Left hindlimb (tissue), 1 donor: ENCODE measurements around the gene LUC7L3.
"Not testable (repeated sequence)": the region's sequence is repeated elsewhere in the genome, so short reads cannot be mapped to it uniquely, and the experiment has no call there.

Experiments used
- DNase-seq: peaks from one replicate; pipeline ENCODE4 v3.0.0-alpha.2; 2018

The LUC7L3 gene

GRCh38 chr17:50790618-50791017 is 71.2 kb downstream of the LUC7L3 start:
- no peak for DNase-seq

- no peak for DNase-seq
Observed at GRCh38 chr17:50792132-50792531, 72.7 kb downstream of the LUC7L3 start.

- DNase-seq: no peak
Observed at GRCh38 chr17:50793007-50793406, 73.6 kb downstream of the LUC7L3 start.

- no peak for DNase-seq
Observed at GRCh38 chr17:50794361-50794760, 75.0 kb downstream of the LUC7L3 start.

GRCh38 chr17:50797135-50797810 is 77.9 kb downstream of the LUC7L3 start:
- no peak for DNase-seq

GRCh38 chr17:50798424-50799288 is 79.3 kb downstream of the LUC7L3 start:
- no peak for DNase-seq

- DNase-seq: no peak
Observed at GRCh38 chr17:50799582-50799981, 80.2 kb downstream of the LUC7L3 start.

GRCh38 chr17:50800196-50800700 is 80.8 kb downstream of the LUC7L3 start:
- no peak for DNase-seq

GRCh38 chr17:50802609-50803571 is 83.5 kb downstream of the LUC7L3 start:
- no peak for DNase-seq

GRCh38 chr17:50803676-50804075 is 84.3 kb downstream of the LUC7L3 start:
- no peak for DNase-seq

- DNase-seq: not testable (repeated sequence)
Observed at GRCh38 chr17:50804749-50805475, 85.5 kb downstream of the LUC7L3 start.

- no peak for DNase-seq
Observed at GRCh38 chr17:50805486-50805885, 86.1 kb downstream of the LUC7L3 start.
